HEK293 (cell line): ENCODE data around the gene NTSR2.

Experiments used
- CTCF ChIA-PET: fragments of 350-600 bp; formaldehyde crosslinking; extraction: SDS; loops from one replicate; lab custom pipeline; 2021; ENCODE audit warnings: antibody characterized with exemption; lab: Yijun Ruan, JAX
- POLR2A ChIA-PET: fragments of 300-600 bp; formaldehyde crosslinking; extraction: SDS; loops from one replicate; lab custom pipeline; 2020; ENCODE audit warnings: antibody characterized with exemption, inconsistent platforms; lab: Yijun Ruan, JAX
- H3K27ac ChIP-seq: fragments of 200-500 bp; sonication (Bioruptor generic); 2 replicates; pipeline ENCODE4 v1.5.1; 2014; ENCODE audit warnings: low read depth, low read length, control low read depth, inconsistent platforms; ENCODE audit errors: extremely low read depth
- H3K36me3 ChIP-seq, 2 experiments: fragments of 200-500 bp in 1 of 2; sonication (Bioruptor generic) in 1 of 2; 1 replicate in 1 of 2; 2 replicates in 1 of 2; pipeline ENCODE4 v1.5.1; 2014 to 2017; ENCODE audit warnings: inconsistent platforms in 2 of 2, low read length in 2 of 2; ENCODE audit not compliant: control insufficient read depth in 2 of 2, insufficient read depth in 1 of 2
- H3K4me1 ChIP-seq: fragments of 200-500 bp; sonication (Bioruptor generic); 2 replicates; pipeline ENCODE4 v1.5.1; 2014; ENCODE audit warnings: mild to moderate bottlenecking, low read length, inconsistent platforms; ENCODE audit not compliant: control insufficient read depth, insufficient read depth
- H3K4me3 ChIP-seq: 2 replicates; pipeline ENCODE4 v1.5.1; 2011; ENCODE audit warnings: low read depth, mild to moderate bottlenecking, control low read depth, low read length, moderate library complexity
- H3K9me3 ChIP-seq: fragments of 200-500 bp; sonication (Bioruptor generic); 2 replicates; pipeline ENCODE4 v1.5.1; 2014; ENCODE audit warnings: low read depth, low read length, inconsistent platforms; ENCODE audit not compliant: control insufficient read depth, insufficient read depth
- KLF10 ChIP-seq: fragments of 450-650 bp; IDR thresholded peaks from 2 replicates; pipeline ENCODE4 v1.5.1; 2018; ENCODE audit warnings: missing biosample characterization, mild to moderate bottlenecking, missing genetic modification characterization
- ZFP41 ChIP-seq: fragments of 450-650 bp; formaldehyde crosslinking; IDR thresholded peaks from 2 replicates; pipeline ENCODE4 v1.5.1; 2016; ENCODE audit warnings: missing biosample characterization, missing genetic modification characterization, borderline replicate concordance
- ZNF10 ChIP-seq: fragments of 450-650 bp; formaldehyde crosslinking; IDR thresholded peaks from 2 replicates; pipeline ENCODE4 v1.5.1; 2017; ENCODE audit warnings: missing biosample characterization, missing genetic modification characterization
- ZNF175 ChIP-seq: fragments of 450-650 bp; formaldehyde crosslinking; IDR thresholded peaks from 2 replicates; pipeline ENCODE4 v1.5.1; 2016; ENCODE audit warnings: missing biosample characterization, missing genetic modification characterization
- ZNF302 ChIP-seq: fragments of 450-650 bp; formaldehyde crosslinking; IDR thresholded peaks from 2 replicates; pipeline ENCODE4 v1.5.1; 2016; ENCODE audit warnings: missing biosample characterization, missing genetic modification characterization, low read depth
- ZNF768 ChIP-seq: fragments of 450-650 bp; formaldehyde crosslinking; IDR thresholded peaks from 2 replicates; pipeline ENCODE4 v1.5.1; 2018; ENCODE audit warnings: missing biosample characterization, mild to moderate bottlenecking, missing genetic modification characterization
- TF ChIP-seq, protein P1 (sequence below): fragments of 450-650 bp; formaldehyde crosslinking; IDR thresholded peaks from 2 replicates; pipeline ENCODE4 v1.5.1; 2016; ENCODE audit warnings: missing biosample characterization, missing genetic modification characterization
- TF ChIP-seq, protein P2 (sequence below): fragments of 450-650 bp; IDR thresholded peaks from 2 replicates; pipeline ENCODE4 v1.5.1; 2018; ENCODE audit warnings: missing biosample characterization, mild to moderate bottlenecking, missing genetic modification characterization

NTSR2 gene

DNA sequence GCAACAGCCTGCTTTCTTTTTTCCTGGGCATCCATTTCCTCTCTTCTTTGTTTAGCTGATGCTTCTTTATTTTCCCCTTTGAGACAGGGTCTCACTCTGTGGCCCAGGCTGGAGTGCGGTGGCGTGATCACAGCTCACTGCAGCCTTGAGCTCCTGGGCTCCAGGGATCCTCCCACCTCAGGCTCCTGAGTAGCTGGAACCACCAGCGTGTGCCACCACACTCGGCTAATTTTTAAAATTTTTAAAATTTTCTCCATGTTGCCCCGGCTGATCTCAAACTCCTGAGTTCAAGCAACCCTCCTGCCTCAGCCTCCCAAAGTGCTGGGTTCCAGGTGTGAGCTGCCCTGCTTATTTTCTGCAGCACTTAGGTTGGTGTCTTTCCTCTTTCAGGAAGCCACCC is 58.7 kb downstream of the NTSR2 start (continued):
- TF ChIP-seq ZNF302 (tag by site-specific recombination) = no peak

DNA sequence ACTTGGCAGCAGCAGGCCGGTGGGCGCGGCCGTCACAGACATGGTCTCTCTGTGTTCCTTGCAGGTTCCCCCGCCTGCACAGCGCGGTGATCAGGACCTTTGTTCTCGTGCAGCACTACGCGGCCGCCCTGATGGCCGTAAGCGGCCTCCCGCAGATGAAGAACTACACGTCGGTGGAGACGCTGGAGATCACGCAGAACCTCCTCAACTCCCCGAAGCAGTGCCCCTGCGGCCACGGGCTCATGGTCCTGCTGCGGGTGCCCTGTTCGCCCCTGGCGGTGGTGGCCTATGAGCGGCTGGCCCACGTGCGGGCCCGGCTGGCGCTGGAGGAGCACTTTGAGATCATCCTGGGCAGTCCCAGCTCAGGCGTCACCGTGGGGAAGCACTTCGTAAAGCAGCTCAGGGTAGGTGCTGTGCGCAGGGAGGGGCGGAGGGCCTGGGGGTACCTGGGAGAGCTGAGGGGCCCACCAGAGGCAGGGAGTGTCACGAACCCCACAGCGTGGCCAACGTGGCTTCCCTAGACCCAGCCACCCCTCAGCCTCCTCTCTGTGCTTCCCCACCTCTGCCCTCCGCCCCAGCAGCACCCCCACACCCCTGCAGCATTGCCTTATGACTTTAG is 59.3 kb downstream of the NTSR2 start:
- Histone ChIP-seq H3K36me3 (no peaks in the 10 kb centered on the region), H3K4me1 (no peaks in the 10 kb centered on the region), H3K27ac (no peak overlapping the region), H3K4me3 (no peak overlapping the region), H3K9me3 (no peaks in the 10 kb centered on the region)
- TF ChIP-seq ZFP41 (tag by site-specific recombination) (no peak), ZNF175 (tag by site-specific recombination) (no peak), ZNF10 (tag by site-specific recombination) (no peak), KLF10 (tag by site-specific recombination) (no peak), ZNF768 (tag by site-specific recombination) (no peak)
- TF ChIP-seq, protein P1, sequence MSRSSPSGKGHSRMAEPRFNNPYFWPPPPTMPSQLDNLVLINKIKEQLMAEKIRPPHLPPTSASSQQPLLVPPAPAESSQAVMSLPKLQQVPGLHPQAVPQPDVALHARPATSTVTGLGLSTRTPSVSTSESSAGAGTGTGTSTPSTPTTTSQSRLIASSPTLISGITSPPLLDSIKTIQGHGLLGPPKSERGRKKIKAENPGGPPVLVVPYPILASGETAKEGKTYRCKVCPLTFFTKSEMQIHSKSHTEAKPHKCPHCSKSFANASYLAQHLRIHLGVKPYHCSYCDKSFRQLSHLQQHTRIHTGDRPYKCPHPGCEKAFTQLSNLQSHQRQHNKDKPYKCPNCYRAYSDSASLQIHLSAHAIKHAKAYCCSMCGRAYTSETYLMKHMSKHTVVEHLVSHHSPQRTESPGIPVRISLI = no peak
- TF ChIP-seq, protein P2, sequence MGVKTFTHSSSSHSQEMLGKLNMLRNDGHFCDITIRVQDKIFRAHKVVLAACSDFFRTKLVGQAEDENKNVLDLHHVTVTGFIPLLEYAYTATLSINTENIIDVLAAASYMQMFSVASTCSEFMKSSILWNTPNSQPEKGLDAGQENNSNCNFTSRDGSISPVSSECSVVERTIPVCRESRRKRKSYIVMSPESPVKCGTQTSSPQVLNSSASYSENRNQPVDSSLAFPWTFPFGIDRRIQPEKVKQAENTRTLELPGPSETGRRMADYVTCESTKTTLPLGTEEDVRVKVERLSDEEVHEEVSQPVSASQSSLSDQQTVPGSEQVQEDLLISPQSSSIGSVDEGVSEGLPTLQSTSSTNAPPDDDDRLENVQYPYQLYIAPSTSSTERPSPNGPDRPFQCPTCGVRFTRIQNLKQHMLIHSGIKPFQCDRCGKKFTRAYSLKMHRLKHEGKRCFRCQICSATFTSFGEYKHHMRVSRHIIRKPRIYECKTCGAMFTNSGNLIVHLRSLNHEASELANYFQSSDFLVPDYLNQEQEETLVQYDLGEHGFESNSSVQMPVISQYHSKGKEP = no peak
- CTCF ChIA-PET = no interaction called here
- POLR2A ChIA-PET = no interaction called here
